GM12878 (cell line): ENCODE results near the gene TNIP1.

Source experiments
- CHD2 ChIP-seq: IDR thresholded peaks from 2 replicates; pipeline ENCODE4 v1.6.1; 2011; ENCODE audit warnings: low read depth, low read length, improper control_type of control experiment, borderline replicate concordance
- CTCF ChIP-seq, 3 experiments: IDR thresholded peaks in 2 of 3; conservative IDR thresholded peaks in 1 of 3; 2 replicates each; pipeline ENCODE4 v1.5.1; 2011; ENCODE audit warnings: low read depth in 3 of 3, low read length in 3 of 3, mild to moderate bottlenecking in 3 of 3, control low read depth in 2 of 3, moderate library complexity in 2 of 3, inconsistent platforms in 1 of 3, mixed read lengths in 1 of 3; ENCODE audit not compliant: control insufficient read depth in 2 of 3, insufficient read depth in 1 of 3; ENCODE audit errors: extremely low read depth in 1 of 3
- EP300 ChIP-seq, 2 experiments: fragments of 150-350 bp in 1 of 2; IDR thresholded peaks; 2 replicates each; pipeline ENCODE4 v1.6.1; 2011 to 2012; ENCODE audit warnings: low read depth in 2 of 2, low read length in 2 of 2, borderline replicate concordance in 1 of 2, improper control_type of control experiment in 1 of 2, inconsistent platforms in 1 of 2; ENCODE audit not compliant: control insufficient read depth in 1 of 2
- ESRRA ChIP-seq: IDR thresholded peaks from 2 replicates; pipeline ENCODE4 v1.6.1; 2012; ENCODE audit warnings: mild to moderate bottlenecking, low read length, improper control_type of control experiment
- KAT2A ChIP-seq: conservative IDR thresholded peaks from 2 replicates; pipeline ENCODE4 v1.6.1; 2011; ENCODE audit warnings: low read depth, low read length; ENCODE audit not compliant: control insufficient read depth
- NFIC ChIP-seq: IDR thresholded peaks from 2 replicates; pipeline ENCODE4 v1.6.1; 2012; ENCODE audit warnings: low read depth, mild to moderate bottlenecking, inconsistent platforms, low read length, moderate library complexity
- POLR2A ChIP-seq: IDR thresholded peaks from 2 replicates; pipeline ENCODE4 v1.6.1; 2011; ENCODE audit warnings: low read depth, mild to moderate bottlenecking, low read length
- RCOR1 ChIP-seq: conservative IDR thresholded peaks from 2 replicates; pipeline ENCODE4 v1.6.1; 2012; ENCODE audit warnings: low read depth, low read length, improper control_type of control experiment
- RELA ChIP-seq: fragments of 450-650 bp; IDR thresholded peaks from 2 replicates; pipeline ENCODE4 v1.8.0; 2014; ENCODE audit warnings: borderline replicate concordance; ENCODE audit not compliant: partially characterized antibody
- SIN3A ChIP-seq: IDR thresholded peaks from 2 replicates; pipeline ENCODE4 v1.6.1; 2012; ENCODE audit warnings: low read depth, low read length, improper control_type of control experiment
- TF ChIP-seq, protein P1 (sequence below): IDR thresholded peaks from 2 replicates; pipeline ENCODE4 v1.6.1; 2012; ENCODE audit warnings: mild to moderate bottlenecking, low read depth, low read length

- TF ChIP-seq NFIC = no peak
- no peak for TF ChIP-seq CHD2
- no peak for TF ChIP-seq RELA
- TF ChIP-seq SIN3A = no peak
- TF ChIP-seq CTCF (IDR thresholded peaks at IDR 0.05 in 2 of 3, conservative IDR thresholded peaks at IDR 0.05 in 1 of 3; ENCODE audit: control insufficient read depth in 2 of 3, extremely low read depth in 1 of 3, insufficient read depth in 1 of 3, low read depth in 3 of 3, low read length in 3 of 3) = no peak
- no peak for TF ChIP-seq EP300 (IDR thresholded peaks at IDR 0.05; ENCODE audit: borderline replicate concordance in 1 of 2, control insufficient read depth in 1 of 2, low read depth in 2 of 2, low read length in 2 of 2)
- TF ChIP-seq, protein P1, sequence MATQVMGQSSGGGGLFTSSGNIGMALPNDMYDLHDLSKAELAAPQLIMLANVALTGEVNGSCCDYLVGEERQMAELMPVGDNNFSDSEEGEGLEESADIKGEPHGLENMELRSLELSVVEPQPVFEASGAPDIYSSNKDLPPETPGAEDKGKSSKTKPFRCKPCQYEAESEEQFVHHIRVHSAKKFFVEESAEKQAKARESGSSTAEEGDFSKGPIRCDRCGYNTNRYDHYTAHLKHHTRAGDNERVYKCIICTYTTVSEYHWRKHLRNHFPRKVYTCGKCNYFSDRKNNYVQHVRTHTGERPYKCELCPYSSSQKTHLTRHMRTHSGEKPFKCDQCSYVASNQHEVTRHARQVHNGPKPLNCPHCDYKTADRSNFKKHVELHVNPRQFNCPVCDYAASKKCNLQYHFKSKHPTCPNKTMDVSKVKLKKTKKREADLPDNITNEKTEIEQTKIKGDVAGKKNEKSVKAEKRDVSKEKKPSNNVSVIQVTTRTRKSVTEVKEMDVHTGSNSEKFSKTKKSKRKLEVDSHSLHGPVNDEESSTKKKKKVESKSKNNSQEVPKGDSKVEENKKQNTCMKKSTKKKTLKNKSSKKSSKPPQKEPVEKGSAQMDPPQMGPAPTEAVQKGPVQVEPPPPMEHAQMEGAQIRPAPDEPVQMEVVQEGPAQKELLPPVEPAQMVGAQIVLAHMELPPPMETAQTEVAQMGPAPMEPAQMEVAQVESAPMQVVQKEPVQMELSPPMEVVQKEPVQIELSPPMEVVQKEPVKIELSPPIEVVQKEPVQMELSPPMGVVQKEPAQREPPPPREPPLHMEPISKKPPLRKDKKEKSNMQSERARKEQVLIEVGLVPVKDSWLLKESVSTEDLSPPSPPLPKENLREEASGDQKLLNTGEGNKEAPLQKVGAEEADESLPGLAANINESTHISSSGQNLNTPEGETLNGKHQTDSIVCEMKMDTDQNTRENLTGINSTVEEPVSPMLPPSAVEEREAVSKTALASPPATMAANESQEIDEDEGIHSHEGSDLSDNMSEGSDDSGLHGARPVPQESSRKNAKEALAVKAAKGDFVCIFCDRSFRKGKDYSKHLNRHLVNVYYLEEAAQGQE = no peak
- TF ChIP-seq RCOR1 = no peak
- TF ChIP-seq ESRRA = no peak
- no peak for TF ChIP-seq POLR2A
- TF ChIP-seq KAT2A = no peak
These were observed 30.2 kb upstream of the TNIP1 start for GRCh38 chr5:151110992-151111391.
